Measurements from ENCODE around the gene TACR1. TPM values are rescaled to one million over a fixed set of nuclear protein-coding genes. Genes with fewer than 3 reads are reported as not detected.

TACR1 gene
- total and polyA plus RNA-seq, 2 of the 4 experiments (the other 2 are of a cell fraction), result under 0.01 to 0.09 TPM

DNA sequence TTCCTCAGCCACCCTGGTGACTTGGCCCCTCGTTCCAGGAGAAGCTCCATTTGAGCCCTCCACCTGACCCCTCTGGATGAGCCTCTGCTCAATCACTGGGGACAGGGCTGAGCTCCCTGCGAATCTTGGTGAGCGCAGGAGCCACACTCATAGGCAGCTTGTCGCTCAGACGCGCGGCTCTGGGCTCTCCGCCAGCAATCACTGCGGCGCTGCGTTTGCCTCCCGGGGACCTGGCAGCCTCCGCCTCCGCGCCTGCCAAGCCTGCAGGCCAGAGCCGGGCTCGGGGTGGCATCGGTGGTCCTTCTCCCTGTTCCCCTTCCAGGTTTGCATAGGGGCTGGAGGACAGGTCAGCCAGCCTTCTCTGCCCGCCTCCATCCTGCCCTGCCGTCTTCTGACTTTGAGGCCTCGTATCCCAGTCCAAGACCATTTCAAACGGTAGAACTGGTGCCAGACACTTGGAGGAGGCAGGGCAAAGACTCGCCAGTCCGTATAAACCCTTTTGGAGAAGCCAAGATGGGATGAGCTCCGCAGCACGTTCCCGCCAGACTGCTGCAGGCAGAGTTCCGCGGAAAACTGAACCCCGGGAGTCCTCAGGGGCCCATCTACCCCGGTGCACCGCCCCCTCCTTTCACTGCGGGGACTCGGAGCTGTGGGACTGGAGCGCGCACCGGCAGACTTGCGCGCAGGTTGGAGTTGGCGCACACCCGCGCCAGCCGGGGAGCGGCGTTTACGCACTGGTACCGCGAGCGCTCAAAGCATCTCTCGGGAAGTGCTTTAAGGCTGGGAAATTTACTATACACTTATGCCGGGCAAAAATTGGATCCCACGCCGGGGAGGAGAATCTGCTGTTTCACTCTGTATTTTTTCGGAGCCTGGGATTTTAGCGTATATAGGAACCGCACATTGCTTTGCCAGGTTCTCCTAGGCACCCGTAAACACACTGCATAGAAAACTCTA, 1.1 kb upstream of the TACR1 start:
- Histone ChIP-seq H2BK5ac (ENCODE audit: low read depth, low read length, poor library complexity, severe bottlenecking) (no peak overlapping the region), H4K8ac (ENCODE audit: low read depth in 2 of 2, low read length in 2 of 2) (no peak overlapping the region), H3K4me2 (ENCODE audit: low read depth, low read length) (peak overlapping the region; percentile 93), H3K4ac (ENCODE audit: low read depth, low read length) (peak overlapping the region; percentile 40; the same call in 1 of the 2 replicates), H3K23ac (ENCODE audit: low read depth, low read length) (peak overlapping the region; percentile 65; the same call in 1 of the 2 replicates), H2BK15ac (ENCODE audit: low read depth, low read length) (no peak overlapping the region), H3K9me3 (ENCODE audit: control insufficient read depth, insufficient read depth, low read length) (no peaks in the 10 kb centered on the region), H3K56ac (ENCODE audit: extremely low read depth, insufficient read depth, low read length) (no peak overlapping the region), H2AK9ac (replicated peaks; ENCODE audit: low read depth, low read length, poor library complexity) (peak overlapping the region; percentile 69), H3K14ac (replicated peaks; ENCODE audit: low read depth, low read length) (peak overlapping the region; percentile 45; the same call in 1 of the 2 replicates), H4K5ac (ENCODE audit: low read depth, low read length) (no peak overlapping the region), H4K91ac (ENCODE audit: insufficient read depth, low read depth, low read length) (peak overlapping the region; percentile 18; the same call in 1 of the 2 replicates), H3K27ac (ENCODE audit: insufficient read depth, low read length) (no peak overlapping the region), H3K4me1 (ENCODE audit: control insufficient read depth, insufficient read depth, low read length) (no peaks in the 10 kb centered on the region), H3K9ac (ENCODE audit: low read depth, low read length) (no peak overlapping the region; the same call in 1 of the 2 replicates), H3K18ac (ENCODE audit: low read depth, low read length) (no peak overlapping the region), H4K20me1 (ENCODE audit: insufficient read depth, low read length) (no peaks in the 10 kb centered on the region), H3K4me3 (ENCODE audit: insufficient read depth, low read depth, low read length) (peak overlapping the region; percentile 43), H3K27me3 (ENCODE audit: control insufficient read depth, insufficient read depth, low read length) (peaks cover 31% of the 10 kb centered on the region), H2AK5ac (ENCODE audit: low read depth, low read length) (no peak overlapping the region), H2BK20ac (ENCODE audit: low read depth, low read length) (peak overlapping the region; percentile 55; the same call in 1 of the 2 replicates), H3K79me1 (ENCODE audit: low read depth in 1 of 2, low read length in 2 of 2) (no peaks in the 10 kb centered on the region), H2BK120ac (ENCODE audit: low read depth, low read length) (peak overlapping the region; percentile 28), H2AFZ (replicated peaks; ENCODE audit: low read length, poor library complexity) (peak overlapping the region; percentile 87), H3K9me1 (ENCODE audit: insufficient read depth, low read length) (no peaks in the 10 kb centered on the region), H3K36me3 (ENCODE audit: control insufficient read depth, insufficient read depth, low read length) (no peaks in the 10 kb centered on the region)
- CTCF ChIA-PET, result interaction anchor here (0.8 to 2.2 kb wide), 17 partner anchors 10 to 408 kb away, joined by 3 to 17 read pairs (median 7); no protein-coding TSS in a partner anchor
- WGBS, 2 experiments (ENCODE audit: extremely low coverage in 2 of 2, insufficient read length in 1 of 2), result 0% methylated on average over 21 of the region's 57 CpGs; no CpG with 5 or more reads in 1 of the 2 experiments
- in situ Hi-C loops (cut with MboI; ENCODE audit: low sequenced_read_pairs), result loop anchor here (5.0 to 25.0 kb wide), 2 partner anchors 202 to 412 kb away; no protein-coding TSS in a partner anchor
- POLR2A ChIA-PET (ENCODE audit: unreplicated experiment), result no interaction called here
- dilution Hi-C loops (cut with HindIII; ENCODE audit: low sequenced_read_pairs, unreplicated experiment), result no loop called here
- ATAC-seq (ENCODE audit: low read depth) (peak; percentile 50), DNase-seq (peak; percentile 39)
- intact Hi-C loops (cut with micrococcal nuclease), result loop anchor here (5.0 kb wide), 1 partner anchor 427 kb away; no protein-coding TSS in a partner anchor
- BruUV-seq (replicated peaks), result no TSS peak
- no peak for TF ChIP-seq MAZ (IDR thresholded peaks at IDR 0.05; ENCODE audit: borderline replicate concordance, low read depth, low read length)
- no peak for TF ChIP-seq CHD1 (IDR thresholded peaks at IDR 0.05; ENCODE audit: low read depth, low read length)
- TF ChIP-seq, protein P1, sequence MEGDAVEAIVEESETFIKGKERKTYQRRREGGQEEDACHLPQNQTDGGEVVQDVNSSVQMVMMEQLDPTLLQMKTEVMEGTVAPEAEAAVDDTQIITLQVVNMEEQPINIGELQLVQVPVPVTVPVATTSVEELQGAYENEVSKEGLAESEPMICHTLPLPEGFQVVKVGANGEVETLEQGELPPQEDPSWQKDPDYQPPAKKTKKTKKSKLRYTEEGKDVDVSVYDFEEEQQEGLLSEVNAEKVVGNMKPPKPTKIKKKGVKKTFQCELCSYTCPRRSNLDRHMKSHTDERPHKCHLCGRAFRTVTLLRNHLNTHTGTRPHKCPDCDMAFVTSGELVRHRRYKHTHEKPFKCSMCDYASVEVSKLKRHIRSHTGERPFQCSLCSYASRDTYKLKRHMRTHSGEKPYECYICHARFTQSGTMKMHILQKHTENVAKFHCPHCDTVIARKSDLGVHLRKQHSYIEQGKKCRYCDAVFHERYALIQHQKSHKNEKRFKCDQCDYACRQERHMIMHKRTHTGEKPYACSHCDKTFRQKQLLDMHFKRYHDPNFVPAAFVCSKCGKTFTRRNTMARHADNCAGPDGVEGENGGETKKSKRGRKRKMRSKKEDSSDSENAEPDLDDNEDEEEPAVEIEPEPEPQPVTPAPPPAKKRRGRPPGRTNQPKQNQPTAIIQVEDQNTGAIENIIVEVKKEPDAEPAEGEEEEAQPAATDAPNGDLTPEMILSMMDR (conservative IDR thresholded peaks at IDR 0.05; ENCODE audit: low read depth, low read length), result no peak
- TF ChIP-seq MAFK (IDR thresholded peaks at IDR 0.05; ENCODE audit: low read depth, low read length), result no peak
- TF ChIP-seq RAD21 (IDR thresholded peaks at IDR 0.05; ENCODE audit: low read length), result no peak
- no peak for TF ChIP-seq RCOR1 (IDR thresholded peaks at IDR 0.05; ENCODE audit: insufficient replicate concordance, low read length)
- TF ChIP-seq BHLHE40 (IDR thresholded peaks at IDR 0.05; ENCODE audit: low read depth, low read length), result no peak
- no peak for TF ChIP-seq MXI1 (IDR thresholded peaks at IDR 0.05; ENCODE audit: borderline replicate concordance, low read depth, low read length)
- TF ChIP-seq POLR2A (IDR thresholded peaks at IDR 0.05; ENCODE audit: low read depth, low read length), result no peak
- TF ChIP-seq, protein P2, sequence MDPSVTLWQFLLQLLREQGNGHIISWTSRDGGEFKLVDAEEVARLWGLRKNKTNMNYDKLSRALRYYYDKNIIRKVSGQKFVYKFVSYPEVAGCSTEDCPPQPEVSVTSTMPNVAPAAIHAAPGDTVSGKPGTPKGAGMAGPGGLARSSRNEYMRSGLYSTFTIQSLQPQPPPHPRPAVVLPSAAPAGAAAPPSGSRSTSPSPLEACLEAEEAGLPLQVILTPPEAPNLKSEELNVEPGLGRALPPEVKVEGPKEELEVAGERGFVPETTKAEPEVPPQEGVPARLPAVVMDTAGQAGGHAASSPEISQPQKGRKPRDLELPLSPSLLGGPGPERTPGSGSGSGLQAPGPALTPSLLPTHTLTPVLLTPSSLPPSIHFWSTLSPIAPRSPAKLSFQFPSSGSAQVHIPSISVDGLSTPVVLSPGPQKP (IDR thresholded peaks at IDR 0.05; ENCODE audit: borderline replicate concordance, low read depth, low read length), result no peak
- no peak for TF ChIP-seq SMC3 (IDR thresholded peaks at IDR 0.05; ENCODE audit: low read depth, low read length)
- no peak for TF ChIP-seq RFX5 (IDR thresholded peaks at IDR 0.05; ENCODE audit: low read depth, low read length)
- TF ChIP-seq CEBPB (IDR thresholded peaks at IDR 0.05; ENCODE audit: low read depth, low read length), result no peak
